HL-60 (cell line): ENCODE results near the gene MAST2.

ENCODE experiments used
- CTCF ChIP-seq: IDR thresholded peaks from one replicate; pipeline ENCODE4 v1.5.1; 2011; ENCODE audit warnings: low read length, control low read depth, inconsistent platforms; ENCODE audit not compliant: insufficient read depth
- GABPA ChIP-seq: IDR thresholded peaks from 2 replicates; pipeline ENCODE4 v1.6.1; 2012; ENCODE audit warnings: low read depth
- REST ChIP-seq: IDR thresholded peaks from 2 replicates; pipeline ENCODE4 v1.6.1; 2012; ENCODE audit warnings: low read depth; ENCODE audit not compliant: insufficient replicate concordance
- SPI1 ChIP-seq: IDR thresholded peaks from 2 replicates; pipeline ENCODE4 v1.6.1; 2012; ENCODE audit warnings: low read depth, mild to moderate bottlenecking, borderline replicate concordance

GRCh38 chr1:46076343-46076742, 272.9 kb downstream of the MAST2 start:
- TF ChIP-seq CTCF = no peak
- TF ChIP-seq REST = no peak
- TF ChIP-seq GABPA = no peak
- TF ChIP-seq SPI1 = no peak
